ENCODE results near the gene CCL26. TPM values are rescaled to one million over a fixed set of nuclear protein-coding genes. Genes with fewer than 3 reads are reported as not detected.

CCL26 gene
- total and polyA plus RNA-seq, 9 of the 15 experiments (the other 6 are each of a cell fraction or from before 2014, with no cell fraction given), result 2.3 to 26.8 (median 8.4) TPM

DNA sequence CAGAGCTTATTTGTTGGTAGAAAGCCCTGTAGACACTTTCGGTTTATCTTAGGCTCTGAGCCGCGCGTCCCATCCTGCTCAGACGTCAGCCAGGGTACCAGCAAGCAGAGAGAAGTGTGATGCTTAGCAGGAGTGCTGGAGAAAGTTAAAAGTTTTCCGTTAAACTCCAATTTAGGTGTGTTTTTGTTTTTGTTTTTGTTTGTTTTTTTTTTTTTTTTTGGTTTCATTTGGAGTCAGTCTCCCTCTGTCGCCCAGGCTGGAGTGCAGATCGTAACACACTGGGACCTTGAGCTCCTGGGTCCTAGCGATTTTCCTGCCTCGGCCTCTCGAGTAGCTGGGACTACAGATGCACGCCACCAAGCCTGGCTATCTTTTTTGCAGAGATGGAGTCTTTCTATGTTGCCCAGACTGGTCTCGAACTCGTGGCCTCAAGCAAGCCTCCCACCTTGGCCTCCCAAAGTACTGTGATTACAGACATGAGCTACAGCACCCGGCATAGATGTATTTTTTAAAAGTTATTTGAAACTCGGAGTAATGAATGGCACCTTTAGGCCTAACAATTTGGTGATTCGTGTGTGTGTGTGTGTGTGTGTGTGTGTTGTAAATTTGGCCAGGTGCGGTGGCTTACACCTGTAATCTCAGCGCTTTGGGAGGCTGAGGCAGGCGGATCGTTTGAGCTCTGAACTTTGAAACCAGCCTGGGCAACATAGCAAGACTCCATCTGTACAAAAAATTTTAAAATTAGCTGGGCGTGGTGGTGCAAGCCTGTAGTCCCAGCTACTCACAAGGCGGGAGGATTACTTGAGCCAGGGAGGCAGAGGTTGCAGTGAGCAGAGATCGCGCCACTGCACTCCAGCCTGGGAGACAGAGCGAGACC lies 32.0 kb downstream of the CCL26 start (continued):
- TF ChIP-seq CBX5 (IDR thresholded peaks at IDR 0.05; ENCODE audit: borderline replicate concordance, low read depth), result no peak
- TF ChIP-seq, protein P1, sequence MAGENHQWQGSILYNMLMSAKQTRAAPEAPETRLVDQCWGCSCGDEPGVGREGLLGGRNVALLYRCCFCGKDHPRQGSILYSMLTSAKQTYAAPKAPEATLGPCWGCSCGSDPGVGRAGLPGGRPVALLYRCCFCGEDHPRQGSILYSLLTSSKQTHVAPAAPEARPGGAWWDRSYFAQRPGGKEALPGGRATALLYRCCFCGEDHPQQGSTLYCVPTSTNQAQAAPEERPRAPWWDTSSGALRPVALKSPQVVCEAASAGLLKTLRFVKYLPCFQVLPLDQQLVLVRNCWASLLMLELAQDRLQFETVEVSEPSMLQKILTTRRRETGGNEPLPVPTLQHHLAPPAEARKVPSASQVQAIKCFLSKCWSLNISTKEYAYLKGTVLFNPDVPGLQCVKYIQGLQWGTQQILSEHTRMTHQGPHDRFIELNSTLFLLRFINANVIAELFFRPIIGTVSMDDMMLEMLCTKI (IDR thresholded peaks at IDR 0.05; ENCODE audit: partially characterized antibody), result no peak
- no peak for TF ChIP-seq NCOR1 (IDR thresholded peaks at IDR 0.05)
- no peak for TF ChIP-seq GABPB1 (CRISPR knock-in tag; IDR thresholded peaks at IDR 0.05)
- TF ChIP-seq CEBPG (CRISPR knock-in tag; IDR thresholded peaks at IDR 0.05), result no peak
- no peak for TF ChIP-seq CEBPG (tag; conservative IDR thresholded peaks at IDR 0.05 in 1 of 2, IDR thresholded peaks at IDR 0.05 in 1 of 2)
- TF ChIP-seq NR2F6 (CRISPR knock-in tag; IDR thresholded peaks at IDR 0.05), result no peak
- no peak for TF ChIP-seq MEF2A (IDR thresholded peaks at IDR 0.05; ENCODE audit: control insufficient read depth, low read depth, low read length)
- TF ChIP-seq THRB (CRISPR knock-in tag; conservative IDR thresholded peaks at IDR 0.05), result 0 out of 2 replicates have a peak, but pooled peaks have one; percentile 20
- no peak for TF ChIP-seq NCOA6 (IDR thresholded peaks at IDR 0.05)
- 0 out of 2 replicates have a peak, but pooled peaks have one; percentile 18 for TF ChIP-seq LCOR (CRISPR knock-in tag; IDR thresholded peaks at IDR 0.05)
- TF ChIP-seq POLR2A (conservative IDR thresholded peaks at IDR 0.05), result 0 out of 2 replicates have a peak, but pooled peaks have one; percentile 29
- TF ChIP-seq, protein P2, sequence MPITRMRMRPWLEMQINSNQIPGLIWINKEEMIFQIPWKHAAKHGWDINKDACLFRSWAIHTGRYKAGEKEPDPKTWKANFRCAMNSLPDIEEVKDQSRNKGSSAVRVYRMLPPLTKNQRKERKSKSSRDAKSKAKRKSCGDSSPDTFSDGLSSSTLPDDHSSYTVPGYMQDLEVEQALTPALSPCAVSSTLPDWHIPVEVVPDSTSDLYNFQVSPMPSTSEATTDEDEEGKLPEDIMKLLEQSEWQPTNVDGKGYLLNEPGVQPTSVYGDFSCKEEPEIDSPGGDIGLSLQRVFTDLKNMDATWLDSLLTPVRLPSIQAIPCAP (CRISPR knock-in tag; IDR thresholded peaks at IDR 0.05; ENCODE audit: borderline replicate concordance), result no peak
- TF ChIP-seq ZNF785 (CRISPR knock-in tag; IDR thresholded peaks at IDR 0.05), result no peak
- TF ChIP-seq, protein P3, sequence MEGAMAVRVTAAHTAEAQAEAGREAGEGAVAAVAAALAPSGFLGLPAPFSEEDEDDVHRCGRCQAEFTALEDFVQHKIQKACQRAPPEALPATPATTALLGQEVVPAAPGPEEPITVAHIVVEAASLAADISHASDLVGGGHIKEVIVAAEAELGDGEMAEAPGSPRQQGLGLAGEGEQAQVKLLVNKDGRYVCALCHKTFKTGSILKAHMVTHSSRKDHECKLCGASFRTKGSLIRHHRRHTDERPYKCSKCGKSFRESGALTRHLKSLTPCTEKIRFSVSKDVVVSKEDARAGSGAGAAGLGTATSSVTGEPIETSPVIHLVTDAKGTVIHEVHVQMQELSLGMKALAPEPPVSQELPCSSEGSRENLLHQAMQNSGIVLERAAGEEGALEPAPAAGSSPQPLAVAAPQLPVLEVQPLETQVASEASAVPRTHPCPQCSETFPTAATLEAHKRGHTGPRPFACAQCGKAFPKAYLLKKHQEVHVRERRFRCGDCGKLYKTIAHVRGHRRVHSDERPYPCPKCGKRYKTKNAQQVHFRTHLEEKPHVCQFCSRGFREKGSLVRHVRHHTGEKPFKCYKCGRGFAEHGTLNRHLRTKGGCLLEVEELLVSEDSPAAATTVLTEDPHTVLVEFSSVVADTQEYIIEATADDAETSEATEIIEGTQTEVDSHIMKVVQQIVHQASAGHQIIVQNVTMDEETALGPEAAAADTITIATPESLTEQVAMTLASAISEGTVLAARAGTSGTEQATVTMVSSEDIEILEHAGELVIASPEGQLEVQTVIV (CRISPR knock-in tag; IDR thresholded peaks at IDR 0.05; ENCODE audit: borderline replicate concordance), result no peak
- no peak for TF ChIP-seq HDAC2 (IDR thresholded peaks at IDR 0.05)
- TF ChIP-seq ZBTB12 (CRISPR knock-in tag; IDR thresholded peaks at IDR 0.05), result no peak
- TF ChIP-seq HOXB6 (CRISPR knock-in tag; IDR thresholded peaks at IDR 0.05; ENCODE audit: borderline replicate concordance), result no peak
- TF ChIP-seq ADNP (tag; IDR thresholded peaks at IDR 0.05), result peak; percentile 21; the same call in 1 of the 2 replicates
- TF ChIP-seq SMC3 (conservative IDR thresholded peaks at IDR 0.05; ENCODE audit: insufficient read depth, low read depth, low read length), result no peak
